ENCODE data around the gene BAIAP2.

Gene BAIAP2

GRCh38 chr17:81034779-81035520 lies at the start of gene BAIAP2:
Gene BAIAP2 (plus strand): TSS chr17:81035151. CDS start chr17:81035255, 104 bp downstream.
- Histone ChIP-seq H3K27ac (ENCODE audit: low read length) (peak within 1 kb of the TSS; percentile 80), H3K4me1 (ENCODE audit: control insufficient read depth, insufficient read depth, low read length) (peaks cover 62% of the 10 kb centered on the region), H3K36me3 (ENCODE audit: control insufficient read depth in 2 of 2, insufficient read depth in 2 of 2, low read length in 2 of 2) (peaks cover 0 to 2% of the 10 kb centered on the region in 2 donors), H3K27me3 (ENCODE audit: control insufficient read depth in 1 of 2, insufficient read depth in 2 of 2, low read length in 2 of 2) (no peaks in the 10 kb centered on the region), H3K9me3 (ENCODE audit: control insufficient read depth in 2 of 2, low read length in 2 of 2) (no peaks in the 10 kb centered on the region), H3K4me3 (ENCODE audit: low read length in 2 of 2) (peak within 1 kb of the TSS; percentile 78 to 79), H3K9ac (ENCODE audit: low read length in 2 of 2) (peak within 1 kb of the TSS; percentile 51 to 69)

GRCh38 chr17:80986046-80986445 lies 48.9 kb upstream of the BAIAP2 start:
- no peak overlapping the region for H3K4me3 ChIP-seq (ENCODE audit: low read length in 2 of 2)
- H3K36me3 ChIP-seq (ENCODE audit: control insufficient read depth in 2 of 2, insufficient read depth in 2 of 2, low read length in 2 of 2) = no peaks in the 10 kb centered on the region
- H3K9ac ChIP-seq (ENCODE audit: low read length in 2 of 2) = no peak overlapping the region
- peaks cover 33% of the 10 kb centered on the region for H3K4me1 ChIP-seq (ENCODE audit: control insufficient read depth, insufficient read depth, low read length)
- no peaks in the 10 kb centered on the region for H3K27me3 ChIP-seq (ENCODE audit: control insufficient read depth in 1 of 2, insufficient read depth in 2 of 2, low read length in 2 of 2)
- H3K27ac ChIP-seq (ENCODE audit: low read length) = no peak overlapping the region
- H3K9me3 ChIP-seq (ENCODE audit: control insufficient read depth in 2 of 2, low read length in 2 of 2) = no peaks in the 10 kb centered on the region

GRCh38 chr17:80986816-80987475 lies 48.0 kb upstream of the BAIAP2 start:
- Histone ChIP-seq H3K36me3 (ENCODE audit: control insufficient read depth in 2 of 2, insufficient read depth in 2 of 2, low read length in 2 of 2) (no peaks in the 10 kb centered on the region), H3K4me1 (ENCODE audit: control insufficient read depth, insufficient read depth, low read length) (peaks cover 29% of the 10 kb centered on the region), H3K9me3 (ENCODE audit: control insufficient read depth in 2 of 2, low read length in 2 of 2) (no peaks in the 10 kb centered on the region), H3K4me3 (ENCODE audit: low read length in 2 of 2) (no peak overlapping the region), H3K27ac (ENCODE audit: low read length) (no peak overlapping the region), H3K9ac (ENCODE audit: low read length in 2 of 2) (no peak overlapping the region), H3K27me3 (ENCODE audit: control insufficient read depth in 1 of 2, insufficient read depth in 2 of 2, low read length in 2 of 2) (no peaks in the 10 kb centered on the region)

GRCh38 chr17:80987941-80988461 lies 47.0 kb upstream of the BAIAP2 start:
- H3K36me3 ChIP-seq (ENCODE audit: control insufficient read depth in 2 of 2, insufficient read depth in 2 of 2, low read length in 2 of 2) = no peaks in the 10 kb centered on the region
- no peak overlapping the region for H3K4me3 ChIP-seq (ENCODE audit: low read length in 2 of 2)
- H3K4me1 ChIP-seq (ENCODE audit: control insufficient read depth, insufficient read depth, low read length) = peaks cover 37% of the 10 kb centered on the region
- no peak overlapping the region for H3K9ac ChIP-seq (ENCODE audit: low read length in 2 of 2)
- H3K27ac ChIP-seq (ENCODE audit: low read length) = no peak overlapping the region
- H3K27me3 ChIP-seq (ENCODE audit: control insufficient read depth in 1 of 2, insufficient read depth in 2 of 2, low read length in 2 of 2) = no peaks in the 10 kb centered on the region
- no peaks in the 10 kb centered on the region for H3K9me3 ChIP-seq (ENCODE audit: control insufficient read depth in 2 of 2, low read length in 2 of 2)

GRCh38 chr17:80989586-80989913 lies 45.4 kb upstream of the BAIAP2 start:
- Histone ChIP-seq H3K27me3 (ENCODE audit: control insufficient read depth in 1 of 2, insufficient read depth in 2 of 2, low read length in 2 of 2) (no peaks in the 10 kb centered on the region), H3K27ac (ENCODE audit: low read length) (no peak overlapping the region), H3K9me3 (ENCODE audit: control insufficient read depth in 2 of 2, low read length in 2 of 2) (no peaks in the 10 kb centered on the region), H3K4me3 (ENCODE audit: low read length in 2 of 2) (no peak overlapping the region), H3K9ac (ENCODE audit: low read length in 2 of 2) (no peak overlapping the region), H3K36me3 (ENCODE audit: control insufficient read depth in 2 of 2, insufficient read depth in 2 of 2, low read length in 2 of 2) (no peaks in the 10 kb centered on the region), H3K4me1 (ENCODE audit: control insufficient read depth, insufficient read depth, low read length) (peaks cover 46% of the 10 kb centered on the region)

GRCh38 chr17:80990921-80991644 lies 43.9 kb upstream of the BAIAP2 start:
- peak overlapping the region; percentile 71 to 86 for H3K9ac ChIP-seq (ENCODE audit: low read length in 2 of 2)
- H3K27me3 ChIP-seq (ENCODE audit: control insufficient read depth in 1 of 2, insufficient read depth in 2 of 2, low read length in 2 of 2) = no peaks in the 10 kb centered on the region
- H3K9me3 ChIP-seq (ENCODE audit: control insufficient read depth in 2 of 2, low read length in 2 of 2) = no peaks in the 10 kb centered on the region
- peak overlapping the region; percentile 75 to 85 for H3K4me3 ChIP-seq (ENCODE audit: low read length in 2 of 2)
- peaks cover 39% of the 10 kb centered on the region for H3K4me1 ChIP-seq (ENCODE audit: control insufficient read depth, insufficient read depth, low read length)
- no peak overlapping the region for H3K27ac ChIP-seq (ENCODE audit: low read length)
- peaks cover 7 to 10% of the 10 kb centered on the region in 2 donors for H3K36me3 ChIP-seq (ENCODE audit: control insufficient read depth in 2 of 2, insufficient read depth in 2 of 2, low read length in 2 of 2)

- H3K27me3 ChIP-seq (ENCODE audit: control insufficient read depth in 1 of 2, insufficient read depth in 2 of 2, low read length in 2 of 2) = no peaks in the 10 kb centered on the region
- no peak within 1 kb of the TSS for H3K27ac ChIP-seq (ENCODE audit: low read length)
- H3K4me1 ChIP-seq (ENCODE audit: control insufficient read depth, insufficient read depth, low read length) = peaks cover 39% of the 10 kb centered on the region
- H3K9ac ChIP-seq (ENCODE audit: low read length in 2 of 2) = peak within 1 kb of the TSS; percentile 71 to 86
- peaks cover 10% of the 10 kb centered on the region in 2 donors for H3K36me3 ChIP-seq (ENCODE audit: control insufficient read depth in 2 of 2, insufficient read depth in 2 of 2, low read length in 2 of 2)
- peak within 1 kb of the TSS; percentile 75 to 85 for H3K4me3 ChIP-seq (ENCODE audit: low read length in 2 of 2)
- no peaks in the 10 kb centered on the region for H3K9me3 ChIP-seq (ENCODE audit: control insufficient read depth in 2 of 2, low read length in 2 of 2)
Measured at GRCh38 chr17:80991645-80992076, 43.3 kb upstream of the BAIAP2 start, which contains the start of gene CHMP6. Gene CHMP6 (plus strand): TSS chr17:80991841. CDS start chr17:80991919, 78 bp downstream.

GRCh38 chr17:80992077-80992947 lies 42.6 kb upstream of the BAIAP2 start:
- H3K9ac ChIP-seq (ENCODE audit: low read length in 2 of 2) = peak overlapping the region; percentile 71 to 86
- peak overlapping the region; percentile 75 to 85 for H3K4me3 ChIP-seq (ENCODE audit: low read length in 2 of 2)
- peaks cover 10 to 16% of the 10 kb centered on the region in 2 donors for H3K36me3 ChIP-seq (ENCODE audit: control insufficient read depth in 2 of 2, insufficient read depth in 2 of 2, low read length in 2 of 2)
- H3K9me3 ChIP-seq (ENCODE audit: control insufficient read depth in 2 of 2, low read length in 2 of 2) = no peaks in the 10 kb centered on the region
- H3K27me3 ChIP-seq (ENCODE audit: control insufficient read depth in 1 of 2, insufficient read depth in 2 of 2, low read length in 2 of 2) = no peaks in the 10 kb centered on the region
- H3K4me1 ChIP-seq (ENCODE audit: control insufficient read depth, insufficient read depth, low read length) = peaks cover 39% of the 10 kb centered on the region
- no peak overlapping the region for H3K27ac ChIP-seq (ENCODE audit: low read length)

GRCh38 chr17:80992948-80993624 lies 41.9 kb upstream of the BAIAP2 start:
- Histone ChIP-seq H3K4me1 (ENCODE audit: control insufficient read depth, insufficient read depth, low read length) (peaks cover 37% of the 10 kb centered on the region), H3K27ac (ENCODE audit: low read length) (no peak overlapping the region), H3K9ac (ENCODE audit: low read length in 2 of 2) (peak overlapping the region; percentile 58 to 71), H3K36me3 (ENCODE audit: control insufficient read depth in 2 of 2, insufficient read depth in 2 of 2, low read length in 2 of 2) (peaks cover 11 to 20% of the 10 kb centered on the region in 2 donors), H3K4me3 (ENCODE audit: low read length in 2 of 2) (peak overlapping the region; percentile 75 to 85), H3K27me3 (ENCODE audit: control insufficient read depth in 1 of 2, insufficient read depth in 2 of 2, low read length in 2 of 2) (no peaks in the 10 kb centered on the region), H3K9me3 (ENCODE audit: control insufficient read depth in 2 of 2, low read length in 2 of 2) (no peaks in the 10 kb centered on the region)
